ENCODE results near the gene ROBO1.

DNA sequence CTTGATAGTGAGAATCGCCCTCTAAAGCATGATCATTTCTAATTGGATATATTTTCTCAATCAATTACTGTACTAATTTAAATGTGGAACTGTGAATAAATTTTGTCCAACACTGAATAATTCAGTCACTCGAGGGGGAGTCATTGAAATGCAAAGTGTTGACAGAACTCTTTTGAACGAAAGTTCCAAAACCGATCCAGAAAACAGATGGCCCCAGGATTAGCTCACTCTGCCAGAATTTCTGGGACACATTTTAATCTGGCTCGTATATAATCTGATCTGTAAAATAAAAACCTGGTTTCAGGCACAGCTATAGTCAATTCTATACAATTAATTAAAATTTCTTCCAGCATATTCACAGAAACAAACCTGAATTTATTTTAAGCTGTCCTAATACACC lies 580.4 kb downstream of the ROBO1 start:
- TF ChIP-seq CTCF (IDR thresholded peaks at IDR 0.05; ENCODE audit: insufficient read depth, low read depth, low read length) (no peak), EZH2 (IDR thresholded peaks at IDR 0.05; ENCODE audit: insufficient read depth, low read length) (no peak)
